ENCODE data around the gene TIGD7.

DNA sequence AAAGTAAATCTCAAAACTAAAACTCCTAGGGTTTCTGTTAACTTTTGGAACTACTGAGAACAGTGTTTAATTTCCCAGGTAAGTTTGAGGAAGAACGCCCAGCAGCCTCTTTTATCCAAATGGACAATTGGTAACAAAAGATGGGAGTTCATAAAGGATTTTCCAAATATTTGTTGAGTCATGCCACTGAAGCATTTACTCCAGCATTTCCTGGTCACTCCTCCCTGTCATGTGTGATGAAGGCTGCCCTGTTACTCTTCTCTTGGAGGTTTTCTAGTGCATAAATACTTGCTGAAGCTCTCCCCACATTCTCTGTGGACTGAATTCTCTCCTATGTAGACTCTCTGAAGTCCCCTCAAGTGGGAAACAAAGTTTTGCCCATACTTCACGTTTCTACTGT, 16.6 kb upstream of the TIGD7 start:
- TF ChIP-seq MAX (IDR thresholded peaks at IDR 0.05) = no peak
- TF ChIP-seq, protein P1, sequence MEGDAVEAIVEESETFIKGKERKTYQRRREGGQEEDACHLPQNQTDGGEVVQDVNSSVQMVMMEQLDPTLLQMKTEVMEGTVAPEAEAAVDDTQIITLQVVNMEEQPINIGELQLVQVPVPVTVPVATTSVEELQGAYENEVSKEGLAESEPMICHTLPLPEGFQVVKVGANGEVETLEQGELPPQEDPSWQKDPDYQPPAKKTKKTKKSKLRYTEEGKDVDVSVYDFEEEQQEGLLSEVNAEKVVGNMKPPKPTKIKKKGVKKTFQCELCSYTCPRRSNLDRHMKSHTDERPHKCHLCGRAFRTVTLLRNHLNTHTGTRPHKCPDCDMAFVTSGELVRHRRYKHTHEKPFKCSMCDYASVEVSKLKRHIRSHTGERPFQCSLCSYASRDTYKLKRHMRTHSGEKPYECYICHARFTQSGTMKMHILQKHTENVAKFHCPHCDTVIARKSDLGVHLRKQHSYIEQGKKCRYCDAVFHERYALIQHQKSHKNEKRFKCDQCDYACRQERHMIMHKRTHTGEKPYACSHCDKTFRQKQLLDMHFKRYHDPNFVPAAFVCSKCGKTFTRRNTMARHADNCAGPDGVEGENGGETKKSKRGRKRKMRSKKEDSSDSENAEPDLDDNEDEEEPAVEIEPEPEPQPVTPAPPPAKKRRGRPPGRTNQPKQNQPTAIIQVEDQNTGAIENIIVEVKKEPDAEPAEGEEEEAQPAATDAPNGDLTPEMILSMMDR (IDR thresholded peaks at IDR 0.05; ENCODE audit: control extremely low read depth in 1 of 3, insufficient read depth in 1 of 3, low read depth in 1 of 3, low read length in 3 of 3) = no peak
- no peak for TF ChIP-seq USF2 (IDR thresholded peaks at IDR 0.05; ENCODE audit: low read length)
- no peak for TF ChIP-seq MAFK (IDR thresholded peaks at IDR 0.05; ENCODE audit: low read depth, low read length)
- no peak for TF ChIP-seq TEAD4 (IDR thresholded peaks at IDR 0.05; ENCODE audit: low read depth, low read length)
- no peak for TF ChIP-seq EP300 (IDR thresholded peaks at IDR 0.05; ENCODE audit: borderline replicate concordance in 1 of 2, low read depth in 2 of 2, low read length in 2 of 2)
- no peak for TF ChIP-seq POLR2A (IDR thresholded peaks at IDR 0.05; ENCODE audit: control extremely low read depth in 1 of 2, low read depth in 2 of 2, low read length in 2 of 2)
- no peak for TF ChIP-seq CHD1 (IDR thresholded peaks at IDR 0.05; ENCODE audit: low read depth, low read length)
- no peak for TF ChIP-seq RFX5 (IDR thresholded peaks at IDR 0.05; ENCODE audit: borderline replicate concordance, low read depth, low read length)
